Fibroblast of mammary gland (primary cell): ENCODE measurements around the gene GPR139.

Source experiments
- DNase-seq: peaks from one replicate; pipeline ENCODE4 v3.0.0-alpha.2; 2010; ENCODE audit warnings: low read depth
- H3K4me3 ChIP-seq: 2 replicates; pipeline ENCODE4 v1.5.1; 2011; ENCODE audit warnings: low read depth, mild to moderate bottlenecking, low read length, moderate library complexity; ENCODE audit not compliant: control insufficient read depth
- TF ChIP-seq, protein P1 (sequence below): conservative IDR thresholded peaks from 2 replicates; pipeline ENCODE4 v1.5.1; 2011; ENCODE audit warnings: low read depth, low read length, inconsistent platforms; ENCODE audit not compliant: control insufficient read depth, insufficient read depth

The GPR139 gene

DNA sequence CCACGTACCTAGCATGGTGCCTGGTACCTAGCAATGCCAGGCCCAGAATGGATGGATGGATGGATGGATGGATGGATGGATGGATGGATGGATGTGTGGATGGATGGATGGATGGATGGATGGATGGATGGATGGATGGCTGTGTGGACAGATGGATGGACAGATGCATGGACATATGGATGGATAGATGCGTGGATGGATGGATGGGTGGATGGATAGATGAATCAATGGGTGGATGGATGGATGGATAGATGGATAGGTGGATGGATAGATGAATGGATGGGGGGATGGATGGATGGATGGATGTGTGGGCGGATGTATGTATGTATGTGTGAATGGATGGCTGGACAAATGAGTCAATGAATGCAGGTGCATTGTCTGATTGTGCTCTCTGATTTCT is 12.6 kb downstream of the GPR139 start:
- DNase-seq, result no peak
- TF ChIP-seq, protein P1, sequence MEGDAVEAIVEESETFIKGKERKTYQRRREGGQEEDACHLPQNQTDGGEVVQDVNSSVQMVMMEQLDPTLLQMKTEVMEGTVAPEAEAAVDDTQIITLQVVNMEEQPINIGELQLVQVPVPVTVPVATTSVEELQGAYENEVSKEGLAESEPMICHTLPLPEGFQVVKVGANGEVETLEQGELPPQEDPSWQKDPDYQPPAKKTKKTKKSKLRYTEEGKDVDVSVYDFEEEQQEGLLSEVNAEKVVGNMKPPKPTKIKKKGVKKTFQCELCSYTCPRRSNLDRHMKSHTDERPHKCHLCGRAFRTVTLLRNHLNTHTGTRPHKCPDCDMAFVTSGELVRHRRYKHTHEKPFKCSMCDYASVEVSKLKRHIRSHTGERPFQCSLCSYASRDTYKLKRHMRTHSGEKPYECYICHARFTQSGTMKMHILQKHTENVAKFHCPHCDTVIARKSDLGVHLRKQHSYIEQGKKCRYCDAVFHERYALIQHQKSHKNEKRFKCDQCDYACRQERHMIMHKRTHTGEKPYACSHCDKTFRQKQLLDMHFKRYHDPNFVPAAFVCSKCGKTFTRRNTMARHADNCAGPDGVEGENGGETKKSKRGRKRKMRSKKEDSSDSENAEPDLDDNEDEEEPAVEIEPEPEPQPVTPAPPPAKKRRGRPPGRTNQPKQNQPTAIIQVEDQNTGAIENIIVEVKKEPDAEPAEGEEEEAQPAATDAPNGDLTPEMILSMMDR, result no peak
- H3K4me3 ChIP-seq, result no peak overlapping the region

DNA sequence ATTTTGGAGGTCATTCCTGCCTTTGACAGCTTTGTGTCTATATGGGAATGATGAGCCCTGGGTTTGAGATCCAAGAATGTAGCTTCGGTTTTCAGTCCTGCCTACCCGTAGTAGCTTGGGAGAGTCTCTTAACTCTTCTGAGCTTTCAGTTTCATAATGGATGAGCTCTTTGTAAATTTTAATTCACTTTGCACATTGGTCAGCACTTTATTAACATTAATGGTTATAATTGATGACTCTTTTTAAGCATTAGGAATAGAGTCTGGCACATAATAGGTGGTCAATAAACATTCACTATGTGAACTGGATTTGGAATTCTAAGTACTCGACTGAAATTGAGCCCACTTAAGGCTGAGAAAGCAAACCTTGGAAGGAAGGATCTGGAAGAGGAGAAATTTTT is 17.3 kb downstream of the GPR139 start:
- TF ChIP-seq, protein P1, result no peak
- H3K4me3 ChIP-seq, result no peak overlapping the region
- no peak for DNase-seq

DNA sequence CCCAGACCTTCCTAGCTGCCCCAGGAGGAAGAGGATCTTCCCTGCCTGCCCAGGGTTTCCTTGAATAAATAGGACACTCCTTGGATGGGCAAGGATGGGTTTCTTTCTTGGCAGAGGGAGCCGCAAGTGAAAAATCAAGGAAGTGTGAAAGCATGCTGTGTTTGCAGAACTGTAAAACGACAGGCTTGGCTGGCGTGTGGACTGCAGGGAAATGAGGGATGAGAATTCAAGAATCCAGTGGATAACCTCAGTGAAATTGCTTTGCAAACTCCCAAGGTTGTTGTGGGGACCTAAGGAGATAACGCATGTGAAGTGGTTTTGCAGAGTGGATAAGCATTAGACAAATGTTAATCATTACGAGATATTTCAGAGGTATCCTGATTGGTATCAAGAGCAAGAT is 20.4 kb downstream of the GPR139 start:
- no peak overlapping the region for H3K4me3 ChIP-seq
- TF ChIP-seq, protein P1, result no peak
- no peak for DNase-seq

DNA sequence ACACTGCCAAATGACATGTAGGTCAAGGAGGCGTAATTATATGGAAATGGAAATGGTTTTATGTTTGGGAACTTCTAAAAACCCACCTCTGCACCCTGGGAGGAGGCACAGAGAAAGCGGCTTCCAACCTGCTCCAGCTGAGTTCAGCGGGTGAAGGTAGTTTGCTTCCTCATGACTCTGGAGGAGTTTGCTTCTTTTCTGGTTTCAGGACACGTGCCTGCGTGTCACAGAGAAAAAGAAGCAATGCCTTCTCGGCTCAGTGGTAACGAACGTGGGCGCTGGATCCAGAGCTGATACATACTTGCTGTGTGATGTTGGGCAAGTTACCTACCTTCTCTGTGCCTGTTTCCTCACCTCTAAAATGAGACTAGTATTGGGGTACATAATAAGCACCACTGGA is 22.1 kb downstream of the GPR139 start:
- TF ChIP-seq, protein P1, result no peak
- no peak for DNase-seq
- no peak overlapping the region for H3K4me3 ChIP-seq

GRCh38 chr16:20051147-20051546 is 22.5 kb downstream of the GPR139 start:
- TF ChIP-seq, protein P1, result no peak
- H3K4me3 ChIP-seq, result no peak overlapping the region
- DNase-seq, result no peak

- no peak for DNase-seq
- TF ChIP-seq, protein P1, result no peak
- no peak overlapping the region for H3K4me3 ChIP-seq
These were observed 23.9 kb downstream of the GPR139 start for GRCh38 chr16:20049831-20050230.

DNA sequence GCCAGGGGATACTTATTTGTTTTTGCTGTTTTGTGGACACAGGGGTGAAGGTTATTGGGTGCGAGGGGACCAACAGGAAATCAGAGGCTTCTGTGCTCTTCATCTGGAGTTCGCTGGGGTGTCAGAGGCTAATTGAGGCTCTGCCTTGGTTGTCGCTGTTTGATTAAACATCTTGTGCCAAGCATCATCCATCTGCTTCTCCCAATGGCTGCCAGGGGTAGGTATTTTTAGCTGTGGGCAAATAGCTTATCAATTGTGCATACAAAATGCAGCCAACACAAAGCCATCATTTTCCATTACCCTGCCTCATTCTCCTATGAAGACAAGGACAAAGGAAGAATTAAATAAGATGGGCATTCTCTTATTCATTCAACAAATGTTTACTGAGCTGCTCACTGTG is 27.8 kb downstream of the GPR139 start:
- no peak overlapping the region for H3K4me3 ChIP-seq
- TF ChIP-seq, protein P1, result no peak
- DNase-seq, result no peak
